HepG2 (cell line): Measurements from ENCODE around the gene TNFSF15. TPM values are rescaled to one million over a fixed set of nuclear protein-coding genes. Genes with fewer than 3 reads are reported as not detected.
A peak's percentile ranks its signal among the peaks of the same experiment; 100 is the strongest.

Source experiments
- ATF7 ChIP-seq, 2 experiments: fragments of 450-650 bp in 1 of 2; sonication (generic) in 1 of 2; formaldehyde crosslinking in 1 of 2; IDR thresholded peaks; 2 replicates each; pipeline versions ENCODE4 v1.4.0 to v1.6.1; 2016 to 2020; ENCODE audit warnings: antibody characterized with exemption in 1 of 2, mild to moderate bottlenecking in 1 of 2, missing genetic modification reagents in 1 of 2
- CBX1 ChIP-seq: IDR thresholded peaks from one replicate; pipeline ENCODE4 v1.6.1; 2016; ENCODE audit warnings: antibody characterized with exemption, low read depth
- CENPT ChIP-seq: sonication (generic); formaldehyde crosslinking; IDR thresholded peaks from 2 replicates; pipeline ENCODE4 v1.8.0; 2022; ENCODE audit warnings: low read depth, mild to moderate bottlenecking, moderate library complexity, missing genetic modification reagents
- CREM ChIP-seq, 2 experiments: sonication (generic) in 1 of 2; formaldehyde crosslinking in 1 of 2; IDR thresholded peaks; 2 replicates each; pipeline versions ENCODE4 v1.4.0 to v1.6.1; 2016 to 2020; ENCODE audit warnings: antibody characterized with exemption in 1 of 2, mild to moderate bottlenecking in 1 of 2, missing genetic modification reagents in 1 of 2
- DBP ChIP-seq: sonication (generic); formaldehyde crosslinking; IDR thresholded peaks from 2 replicates; pipeline ENCODE4 v1.4.0; 2020; ENCODE audit warnings: missing genetic modification reagents; ENCODE audit errors: not compliant biosample characterization
- FOXA3 ChIP-seq: IDR thresholded peaks from 2 replicates; pipeline ENCODE4 v1.6.1; 2016; ENCODE audit warnings: missing genetic modification reagents, missing compliant biosample characterization
- FOXP1 ChIP-seq, 2 experiments: fragments of 450-650 bp in 1 of 2; IDR thresholded peaks; 2 replicates each; pipeline ENCODE4 v1.6.1; 2017 to 2018; ENCODE audit warnings: antibody characterized with exemption in 1 of 2
- HBP1 ChIP-seq: IDR thresholded peaks from 2 replicates; pipeline ENCODE4 v1.6.1; 2016; ENCODE audit warnings: low read depth, control low read depth
- HIVEP1 ChIP-seq: sonication (generic); formaldehyde crosslinking; IDR thresholded peaks from 2 replicates; pipeline ENCODE4 v1.4.0; 2020; ENCODE audit warnings: mild to moderate bottlenecking, missing genetic modification reagents
- HOXA3 ChIP-seq: sonication (generic); formaldehyde crosslinking; IDR thresholded peaks from 2 replicates; pipeline ENCODE4 v1.5.0; 2020; ENCODE audit warnings: missing genetic modification reagents
- KLF12 ChIP-seq: sonication (generic); formaldehyde crosslinking; IDR thresholded peaks from 2 replicates; pipeline ENCODE4 v1.4.0; 2020; ENCODE audit warnings: missing genetic modification reagents, borderline replicate concordance
- MAF1 ChIP-seq: sonication (generic); formaldehyde crosslinking; IDR thresholded peaks from 2 replicates; pipeline ENCODE4 v1.5.0; 2020; ENCODE audit warnings: missing genetic modification reagents, borderline replicate concordance
- NCOA1 ChIP-seq: sonication (generic); formaldehyde crosslinking; IDR thresholded peaks from 2 replicates; pipeline ENCODE4 v1.9.0; 2021; ENCODE audit warnings: missing genetic modification reagents
- PBX3 ChIP-seq: sonication (generic); formaldehyde crosslinking; IDR thresholded peaks from 2 replicates; pipeline ENCODE4 v1.8.1; 2023; ENCODE audit warnings: missing genetic modification reagents, inconsistent platforms, borderline replicate concordance
- PHF8 ChIP-seq: sonication (generic); formaldehyde crosslinking; IDR thresholded peaks from 2 replicates; pipeline ENCODE4 v1.5.0; 2020; ENCODE audit warnings: missing genetic modification reagents
- RFX1 ChIP-seq: fragments of 450-650 bp; IDR thresholded peaks from 2 replicates; pipeline ENCODE4 v1.6.1; 2017
- SMAD9 ChIP-seq: sonication (generic); formaldehyde crosslinking; IDR thresholded peaks from 2 replicates; pipeline ENCODE4 v1.5.1; 2020; ENCODE audit warnings: mild to moderate bottlenecking, missing genetic modification reagents
- SMARCE1 ChIP-seq: fragments of 450-650 bp; IDR thresholded peaks from 2 replicates; pipeline ENCODE4 v1.6.1; 2017; ENCODE audit warnings: borderline replicate concordance
- SUZ12 ChIP-seq: fragments of 150-350 bp; IDR thresholded peaks from 2 replicates; pipeline ENCODE4 v1.6.1; 2014; ENCODE audit warnings: low read depth, low read length
- ZNF572 ChIP-seq: sonication (generic); formaldehyde crosslinking; IDR thresholded peaks from 2 replicates; pipeline ENCODE4 v1.5.1; 2020; ENCODE audit warnings: mild to moderate bottlenecking, missing genetic modification reagents
- ZNF710 ChIP-seq: sonication (generic); formaldehyde crosslinking; IDR thresholded peaks from 2 replicates; pipeline ENCODE4 v1.5.0; 2020; ENCODE audit warnings: mild to moderate bottlenecking, missing genetic modification reagents, borderline replicate concordance
- ZSCAN9 ChIP-seq: IDR thresholded peaks from 2 replicates; pipeline ENCODE4 v1.6.1; 2016; ENCODE audit warnings: borderline replicate concordance
- polyA plus RNA-seq, 8 experiments: library from polyadenylated mRNA; depleted of rRNA in 3 of 8; stranded (reverse) in 7 of 8; unstranded in 1 of 8; fragments of >200 nt; fragmentation: Illumina TruSeq in 4 of 8; extraction: Trizol in 4 of 8; gene quantifications; 2 replicates each; pipeline versions ENCODE4 v1.2.1 to v1.2.3, GENCODE V29; 2011 to 2016; ENCODE audit warnings: low read depth in 4 of 8, missing spikeins in 1 of 8, mixed read lengths in 1 of 8; ENCODE audit not compliant: insufficient read depth in 1 of 8
- total RNA-seq, 5 experiments: library from RNA; depleted of rRNA; stranded (reverse); fragments of >200 nt; fragmentation: Illumina TruSeq; extraction: Trizol; gene quantifications; 2 replicates each; pipeline ENCODE4 v1.2.3, GENCODE V29; 2016; ENCODE audit warnings: low read depth in 1 of 5
- TF ChIP-seq, protein P1 (sequence below): IDR thresholded peaks from 2 replicates; pipeline ENCODE4 v1.4.0; 2020; ENCODE audit warnings: mild to moderate bottlenecking, missing genetic modification reagents

TNFSF15 gene
- total and polyA plus RNA-seq, 2 of the 13 experiments (the other 11 are each of a cell fraction or from before 2014, with no cell fraction given): 0.02 to 0.03 TPM

GRCh38 chr9:114742947-114743346 lies 62.9 kb downstream of the TNFSF15 start (continued):
- no peak for TF ChIP-seq ZNF710 (CRISPR knock-in tag)
- TF ChIP-seq HBP1 (CRISPR knock-in tag): no peak
- 0 out of 2 replicates have a peak, but pooled peaks have one; percentile 10 for TF ChIP-seq CREM (IDR thresholded peaks at IDR 0.05)
- TF ChIP-seq CREM (CRISPR knock-in tag; IDR thresholded peaks at IDR 0.05): no peak
- no peak for TF ChIP-seq PBX3 (CRISPR knock-in tag)
- no peak for TF ChIP-seq FOXP1 (IDR thresholded peaks at IDR 0.05)
- TF ChIP-seq FOXP1 (CRISPR knock-in tag; IDR thresholded peaks at IDR 0.05): peak; percentile 39; the same call in 1 of the 2 replicates
- TF ChIP-seq, protein P1, sequence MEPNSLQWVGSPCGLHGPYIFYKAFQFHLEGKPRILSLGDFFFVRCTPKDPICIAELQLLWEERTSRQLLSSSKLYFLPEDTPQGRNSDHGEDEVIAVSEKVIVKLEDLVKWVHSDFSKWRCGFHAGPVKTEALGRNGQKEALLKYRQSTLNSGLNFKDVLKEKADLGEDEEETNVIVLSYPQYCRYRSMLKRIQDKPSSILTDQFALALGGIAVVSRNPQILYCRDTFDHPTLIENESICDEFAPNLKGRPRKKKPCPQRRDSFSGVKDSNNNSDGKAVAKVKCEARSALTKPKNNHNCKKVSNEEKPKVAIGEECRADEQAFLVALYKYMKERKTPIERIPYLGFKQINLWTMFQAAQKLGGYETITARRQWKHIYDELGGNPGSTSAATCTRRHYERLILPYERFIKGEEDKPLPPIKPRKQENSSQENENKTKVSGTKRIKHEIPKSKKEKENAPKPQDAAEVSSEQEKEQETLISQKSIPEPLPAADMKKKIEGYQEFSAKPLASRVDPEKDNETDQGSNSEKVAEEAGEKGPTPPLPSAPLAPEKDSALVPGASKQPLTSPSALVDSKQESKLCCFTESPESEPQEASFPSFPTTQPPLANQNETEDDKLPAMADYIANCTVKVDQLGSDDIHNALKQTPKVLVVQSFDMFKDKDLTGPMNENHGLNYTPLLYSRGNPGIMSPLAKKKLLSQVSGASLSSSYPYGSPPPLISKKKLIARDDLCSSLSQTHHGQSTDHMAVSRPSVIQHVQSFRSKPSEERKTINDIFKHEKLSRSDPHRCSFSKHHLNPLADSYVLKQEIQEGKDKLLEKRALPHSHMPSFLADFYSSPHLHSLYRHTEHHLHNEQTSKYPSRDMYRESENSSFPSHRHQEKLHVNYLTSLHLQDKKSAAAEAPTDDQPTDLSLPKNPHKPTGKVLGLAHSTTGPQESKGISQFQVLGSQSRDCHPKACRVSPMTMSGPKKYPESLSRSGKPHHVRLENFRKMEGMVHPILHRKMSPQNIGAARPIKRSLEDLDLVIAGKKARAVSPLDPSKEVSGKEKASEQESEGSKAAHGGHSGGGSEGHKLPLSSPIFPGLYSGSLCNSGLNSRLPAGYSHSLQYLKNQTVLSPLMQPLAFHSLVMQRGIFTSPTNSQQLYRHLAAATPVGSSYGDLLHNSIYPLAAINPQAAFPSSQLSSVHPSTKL (CRISPR knock-in tag): peak; percentile 61
- no peak for TF ChIP-seq ZNF572 (CRISPR knock-in tag)
- TF ChIP-seq HIVEP1 (CRISPR knock-in tag): no peak
- no peak for TF ChIP-seq NCOA1 (CRISPR knock-in tag)
- TF ChIP-seq FOXA3 (CRISPR knock-in tag): peak; percentile 86
- TF ChIP-seq DBP (CRISPR knock-in tag): no peak
- TF ChIP-seq MAF1: no peak
- no peak for TF ChIP-seq RFX1
- TF ChIP-seq CBX1: no peak
- no peak for TF ChIP-seq ZSCAN9
- TF ChIP-seq SMAD9 (CRISPR knock-in tag): no peak
- no peak for TF ChIP-seq SMARCE1
- no peak for TF ChIP-seq CENPT (CRISPR knock-in tag)
- no peak for TF ChIP-seq SUZ12
- no peak for TF ChIP-seq PHF8 (CRISPR knock-in tag)
- no peak for TF ChIP-seq KLF12 (CRISPR knock-in tag)
- TF ChIP-seq ATF7 (IDR thresholded peaks at IDR 0.05): peak; percentile 70
- no peak for TF ChIP-seq ATF7 (CRISPR knock-in tag; IDR thresholded peaks at IDR 0.05)
- no peak for TF ChIP-seq HOXA3 (CRISPR knock-in tag)
